Measurements from ENCODE around the gene DNAH12. TPM values are rescaled to one million over a fixed set of nuclear protein-coding genes. Genes with fewer than 3 reads are reported as not detected.

The DNAH12 gene
- polyA plus RNA-seq, 3 donors: 0.03 TPM; not detected in 2

GRCh38 chr3:57546616-57547015 lies 2.5 kb upstream of the DNAH12 start:
- Mint-ChIP-seq H3K4me1 (peaks cover 9% of the 10 kb centered on the region), H3K36me3 (no peaks in the 10 kb centered on the region), H3K4me3 (no peak overlapping the region), H3K27ac (no peak overlapping the region), H3K9me3 (no peaks in the 10 kb centered on the region), H3K27me3 (ENCODE audit: low read depth in 3 of 3) (peaks cover 4 to 11% (median 5%) of the 10 kb centered on the region in 3 donors)
- TF ChIP-seq CTCF (IDR thresholded peaks at IDR 0.05): no peak
- Histone ChIP-seq H4K20me1 (ENCODE audit: insufficient read depth, low read length) (no peaks in the 10 kb centered on the region), H2AFZ (ENCODE audit: insufficient read depth, low read depth, low read length, poor library complexity, severe bottlenecking) (no peak overlapping the region), H3K4me2 (replicated peaks; ENCODE audit: extremely low read depth, low read length, poor library complexity, severe bottlenecking) (no peak overlapping the region), H3K27me3 (ENCODE audit: control insufficient read depth in 2 of 2, insufficient read depth in 2 of 2, low read length in 2 of 2) (peaks cover 0 to 5% of the 10 kb centered on the region in 2 donors), H3K4me3 (replicated peaks in 1 of 3; ENCODE audit: low read depth in 2 of 3, low read length in 3 of 3) (no peak overlapping the region), H3K79me2 (ENCODE audit: insufficient read depth, low read length) (no peaks in the 10 kb centered on the region), H3K27ac (ENCODE audit: low read depth in 1 of 2, low read length in 2 of 2) (no peak overlapping the region), H3K9me3 (replicated peaks in 1 of 2; ENCODE audit: control insufficient read depth in 1 of 2, insufficient read depth in 1 of 2, low read length in 2 of 2) (no peaks in the 10 kb centered on the region), H3K4me1 (ENCODE audit: control insufficient read depth in 1 of 2, insufficient read depth in 2 of 2, low read length in 2 of 2) (peaks cover 4 to 9% of the 10 kb centered on the region in 2 donors), H3K9ac (ENCODE audit: insufficient read depth, low read length, poor library complexity, severe bottlenecking) (no peak overlapping the region), H3K36me3 (replicated peaks in 1 of 2; ENCODE audit: control insufficient read depth in 1 of 2, insufficient read depth in 2 of 2, low read length in 2 of 2) (no peaks in the 10 kb centered on the region)
- DNase-seq: no peak
- WGBS (ENCODE audit: insufficient coverage): no CpG with 5 or more reads among the region's 1 CpG
- intact Hi-C loops (cut with micrococcal nuclease): no loop called here

- Mint-ChIP-seq H3K27ac (no peak overlapping the region), H3K4me1 (peaks cover 9% of the 10 kb centered on the region), H3K36me3 (no peaks in the 10 kb centered on the region), H3K9me3 (no peaks in the 10 kb centered on the region), H3K4me3 (peak overlapping the region in 1 of 2 donors; percentile 15), H3K27me3 (ENCODE audit: low read depth in 3 of 3) (peaks cover 3 to 13% (median 5%) of the 10 kb centered on the region in 3 donors)
- Histone ChIP-seq H4K20me1 (ENCODE audit: insufficient read depth, low read length) (no peaks in the 10 kb centered on the region), H3K79me2 (ENCODE audit: insufficient read depth, low read length) (no peaks in the 10 kb centered on the region), H3K4me3 (replicated peaks in 1 of 3; ENCODE audit: low read depth in 2 of 3, low read length in 3 of 3) (no peak overlapping the region), H3K9ac (ENCODE audit: insufficient read depth, low read length, poor library complexity, severe bottlenecking) (no peak overlapping the region), H3K9me3 (replicated peaks in 1 of 2; ENCODE audit: control insufficient read depth in 1 of 2, insufficient read depth in 1 of 2, low read length in 2 of 2) (no peaks in the 10 kb centered on the region), H3K27ac (ENCODE audit: low read depth in 1 of 2, low read length in 2 of 2) (no peak overlapping the region), H3K4me1 (ENCODE audit: control insufficient read depth in 1 of 2, insufficient read depth in 2 of 2, low read length in 2 of 2) (peaks cover 4 to 9% of the 10 kb centered on the region in 2 donors), H3K4me2 (replicated peaks; ENCODE audit: extremely low read depth, low read length, poor library complexity, severe bottlenecking) (no peak overlapping the region), H2AFZ (ENCODE audit: insufficient read depth, low read depth, low read length, poor library complexity, severe bottlenecking) (no peak overlapping the region), H3K27me3 (ENCODE audit: control insufficient read depth in 2 of 2, insufficient read depth in 2 of 2, low read length in 2 of 2) (peaks cover 0 to 5% of the 10 kb centered on the region in 2 donors), H3K36me3 (replicated peaks in 1 of 2; ENCODE audit: control insufficient read depth in 1 of 2, insufficient read depth in 2 of 2, low read length in 2 of 2) (no peaks in the 10 kb centered on the region)
- WGBS (ENCODE audit: insufficient coverage): 97% methylated on average over 5 of the region's 7 CpGs
- intact Hi-C loops (cut with micrococcal nuclease): no loop called here
- TF ChIP-seq CTCF (IDR thresholded peaks at IDR 0.05): no peak
- DNase-seq: no peak
Measured at GRCh38 chr3:57545636-57546268, 1.6 kb upstream of the DNAH12 start.

Measured in CD14-positive monocyte (primary cell).